ENCODE results near the gene NDUFAF5.
"Not testable (repeated sequence)": the region's sequence is repeated elsewhere in the genome, so short reads cannot be mapped to it uniquely, and the experiment has no call there.

Gene NDUFAF5, protein sequence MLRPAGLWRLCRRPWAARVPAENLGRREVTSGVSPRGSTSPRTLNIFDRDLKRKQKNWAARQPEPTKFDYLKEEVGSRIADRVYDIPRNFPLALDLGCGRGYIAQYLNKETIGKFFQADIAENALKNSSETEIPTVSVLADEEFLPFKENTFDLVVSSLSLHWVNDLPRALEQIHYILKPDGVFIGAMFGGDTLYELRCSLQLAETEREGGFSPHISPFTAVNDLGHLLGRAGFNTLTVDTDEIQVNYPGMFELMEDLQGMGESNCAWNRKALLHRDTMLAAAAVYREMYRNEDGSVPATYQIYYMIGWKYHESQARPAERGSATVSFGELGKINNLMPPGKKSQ

DNA sequence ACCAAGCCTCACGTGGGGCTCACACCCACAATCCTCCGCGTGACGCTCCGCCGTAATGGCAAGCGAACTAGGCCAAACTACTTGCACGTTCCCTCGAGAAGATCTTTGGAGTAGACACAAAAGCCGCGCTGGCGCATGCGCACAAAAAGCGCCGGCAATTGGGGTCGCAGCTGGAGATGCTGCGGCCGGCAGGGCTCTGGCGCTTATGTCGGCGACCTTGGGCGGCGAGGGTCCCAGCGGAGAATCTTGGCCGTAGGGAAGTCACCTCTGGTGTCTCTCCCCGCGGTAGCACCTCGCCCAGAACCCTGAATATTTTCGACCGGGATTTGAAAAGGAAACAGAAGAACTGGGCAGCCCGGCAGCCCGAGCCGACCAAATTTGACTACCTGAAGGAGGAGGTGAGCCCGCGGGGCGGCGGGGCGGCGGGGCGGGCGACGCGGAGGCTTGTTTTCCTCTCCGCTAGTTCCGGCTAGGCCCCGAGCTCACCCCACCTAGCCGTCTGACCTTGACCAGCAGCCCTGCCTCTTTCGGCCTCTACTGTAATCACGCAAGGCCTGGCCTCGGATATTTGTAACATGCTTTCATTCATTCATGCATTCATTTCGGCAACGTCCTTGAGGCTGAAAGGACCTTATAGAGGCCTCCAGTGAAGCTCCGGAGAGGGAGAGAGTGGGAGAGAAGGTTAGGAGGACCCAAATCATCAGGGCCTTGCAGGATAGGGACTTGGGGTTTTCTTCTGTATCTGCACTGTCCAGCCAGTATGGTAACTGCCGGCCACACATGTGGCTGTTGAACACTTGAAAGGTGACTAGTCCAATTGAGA lies at the start of gene NDUFAF5, which contains the start of gene ESF1:
NDUFAF5 (plus strand) TSS at position 136 of the 823 bp plus-strand sequence; CDS start at position 177, 41 bp downstream.
ESF1 (minus strand) TSS at position 27 of the 823 bp plus-strand sequence. CDS start 1,779 bp downstream, outside the sequence.
- in situ Hi-C loops (cut with MboI; ENCODE audit: low sequenced_read_pairs), result no loop called here

DNA sequence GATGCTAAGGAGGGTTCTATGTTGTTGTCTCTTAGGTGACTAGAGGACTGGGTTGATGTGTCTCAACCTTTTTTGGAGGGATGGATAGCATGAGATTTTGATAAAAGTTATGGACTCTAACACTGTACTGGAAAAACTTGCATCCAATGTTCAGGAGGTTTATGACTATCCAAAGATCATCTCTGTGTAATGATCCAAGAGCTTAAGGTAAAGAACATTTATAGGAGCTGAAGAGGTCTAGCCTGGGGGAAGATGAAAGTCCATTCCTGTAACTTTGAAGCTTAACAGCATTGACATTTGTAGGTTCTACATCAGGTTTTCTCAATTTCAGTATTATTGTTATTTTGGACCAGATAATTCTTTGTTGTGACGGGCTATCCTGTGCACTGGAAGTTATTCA lies 49.0 kb upstream of the NDUFAF5 start:
- in situ Hi-C loops (cut with MboI; ENCODE audit: low sequenced_read_pairs), result no loop called here

DNA sequence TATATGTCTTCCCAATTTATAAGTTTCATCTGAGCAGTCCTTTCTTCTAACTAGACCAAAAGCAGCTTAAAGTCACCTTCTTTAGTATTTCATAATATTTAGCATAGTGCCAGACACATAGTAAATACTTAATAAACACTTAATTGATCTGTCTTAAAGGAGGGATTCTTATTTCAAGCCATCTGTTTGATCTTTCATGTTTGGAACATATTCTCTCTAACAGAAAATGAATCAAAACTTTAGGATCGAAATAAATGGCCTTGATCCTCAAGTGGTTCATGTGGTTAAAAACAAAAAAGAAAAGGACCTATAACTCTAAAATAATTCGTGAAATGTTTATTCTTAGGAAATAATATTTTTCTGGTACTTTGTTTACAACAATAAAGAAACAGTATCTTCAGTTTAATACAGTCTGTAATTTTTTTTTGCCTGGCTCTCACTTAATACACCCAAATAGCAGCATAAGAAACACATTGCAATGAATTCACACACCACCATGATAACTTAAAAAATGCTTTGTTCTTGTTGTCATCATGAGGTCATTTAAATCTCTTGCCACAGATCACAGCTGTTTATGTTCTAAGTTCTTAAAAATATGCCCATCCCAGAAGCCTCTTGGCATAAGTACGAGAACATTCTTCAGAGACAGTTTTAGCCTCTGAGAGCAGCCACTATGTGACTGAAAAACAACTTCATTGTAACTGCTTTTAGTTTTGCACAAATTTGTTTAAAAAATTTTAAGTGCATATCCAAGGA lies 48.2 kb upstream of the NDUFAF5 start:
- in situ Hi-C loops (cut with MboI; ENCODE audit: low sequenced_read_pairs), result no loop called here

DNA sequence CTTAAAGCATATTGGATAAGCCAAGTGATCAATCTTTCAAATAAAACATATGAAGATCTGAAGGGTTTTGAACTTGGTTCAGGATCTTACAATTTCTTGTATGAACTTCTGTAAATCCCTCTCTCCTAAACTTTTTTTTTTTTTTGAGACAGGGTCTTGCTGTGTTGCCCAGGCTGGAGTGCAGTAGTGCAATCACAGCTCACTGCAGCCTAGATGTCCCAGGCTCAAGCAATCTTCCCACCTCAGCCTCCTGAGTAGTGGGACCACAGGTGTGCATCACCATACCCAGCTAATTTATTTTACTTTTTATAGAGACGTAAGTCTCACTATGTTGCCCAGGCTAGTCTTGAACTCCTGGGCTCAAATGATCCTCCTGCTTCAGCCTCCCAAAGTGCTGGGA lies 46.6 kb upstream of the NDUFAF5 start:
- in situ Hi-C loops (cut with MboI; ENCODE audit: low sequenced_read_pairs), result not testable (repeated sequence)

DNA sequence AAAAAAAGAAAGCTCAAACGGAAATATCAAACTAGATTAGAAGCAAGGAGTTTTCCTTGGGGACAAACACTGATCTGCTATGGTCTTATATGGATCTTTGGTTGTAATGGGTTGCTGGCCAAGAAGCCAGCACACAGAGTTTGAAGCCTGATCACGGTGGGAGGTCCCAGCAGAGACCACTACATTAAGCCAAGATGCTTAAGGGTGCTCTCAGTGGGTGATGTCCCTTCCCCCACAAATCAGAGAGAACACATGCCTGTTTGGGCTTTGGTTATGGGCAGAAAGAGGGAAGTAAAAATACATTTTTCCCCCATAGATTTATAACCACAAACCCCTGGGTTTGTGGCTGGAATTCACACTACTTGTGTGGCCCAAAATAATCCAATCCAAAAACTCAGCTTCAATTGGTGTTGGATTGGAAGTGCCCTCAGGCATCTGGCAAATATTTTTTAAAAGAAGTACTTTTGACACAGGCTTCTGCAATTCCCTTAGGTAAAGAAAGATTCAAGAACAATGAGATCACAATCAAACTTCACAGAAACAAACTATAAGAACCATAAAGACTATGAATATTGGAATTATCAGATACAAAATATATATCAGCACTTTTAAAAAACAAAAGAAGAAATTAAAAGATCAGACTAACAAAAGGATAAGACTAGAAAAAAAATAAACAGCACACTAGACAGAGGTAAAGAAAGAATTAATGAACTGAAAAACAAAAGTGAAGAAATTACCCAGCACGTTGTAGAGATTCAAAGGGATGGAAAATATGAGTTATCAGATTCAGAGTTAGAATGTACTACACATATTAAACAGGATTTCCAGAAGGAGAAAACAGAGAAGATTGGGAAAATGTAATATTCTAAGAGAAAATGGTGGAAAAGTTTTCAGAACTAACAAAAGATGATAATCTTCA lies 44.8 kb upstream of the NDUFAF5 start:
- in situ Hi-C loops (cut with MboI; ENCODE audit: low sequenced_read_pairs), result no loop called here

DNA sequence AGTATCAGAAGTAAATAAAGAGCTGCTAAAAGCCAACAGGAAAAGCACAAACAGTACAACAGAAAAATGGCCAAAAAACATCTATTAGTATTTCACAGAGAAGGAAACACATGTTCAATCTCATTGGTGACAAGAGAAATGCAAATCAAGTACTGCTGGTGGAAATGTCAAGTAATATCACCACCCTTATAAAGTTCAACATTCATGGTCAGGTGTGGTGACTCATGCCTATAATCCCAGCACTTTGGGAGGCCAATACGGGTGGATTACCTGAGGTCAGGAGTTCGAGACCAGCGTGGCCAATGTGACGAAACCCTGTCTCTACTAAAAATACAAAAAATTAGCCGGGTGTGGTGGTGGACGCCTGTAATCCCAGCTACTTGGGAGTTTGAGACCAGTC lies 42.9 kb upstream of the NDUFAF5 start:
- in situ Hi-C loops (cut with MboI; ENCODE audit: low sequenced_read_pairs), result no loop called here

DNA sequence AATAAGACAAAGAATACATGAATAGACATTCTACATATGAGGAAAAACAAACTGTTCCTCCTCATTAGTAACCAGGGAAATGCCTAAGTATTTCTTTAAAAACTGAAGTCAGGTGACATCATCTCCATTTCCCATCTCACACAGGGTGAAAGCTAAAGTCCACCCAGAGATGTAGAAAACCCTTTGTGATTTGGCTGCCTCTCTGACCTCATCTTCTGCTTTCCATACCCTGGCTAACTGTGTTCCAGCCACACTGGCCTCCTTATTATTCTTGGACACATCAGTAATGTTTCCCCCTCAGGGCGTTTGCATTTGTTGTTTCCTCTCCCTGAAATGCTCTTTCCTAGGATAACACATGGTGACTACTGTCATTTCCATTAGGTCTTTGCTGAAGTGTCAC lies 40.5 kb upstream of the NDUFAF5 start:
- in situ Hi-C loops (cut with MboI; ENCODE audit: low sequenced_read_pairs), result no loop called here

DNA sequence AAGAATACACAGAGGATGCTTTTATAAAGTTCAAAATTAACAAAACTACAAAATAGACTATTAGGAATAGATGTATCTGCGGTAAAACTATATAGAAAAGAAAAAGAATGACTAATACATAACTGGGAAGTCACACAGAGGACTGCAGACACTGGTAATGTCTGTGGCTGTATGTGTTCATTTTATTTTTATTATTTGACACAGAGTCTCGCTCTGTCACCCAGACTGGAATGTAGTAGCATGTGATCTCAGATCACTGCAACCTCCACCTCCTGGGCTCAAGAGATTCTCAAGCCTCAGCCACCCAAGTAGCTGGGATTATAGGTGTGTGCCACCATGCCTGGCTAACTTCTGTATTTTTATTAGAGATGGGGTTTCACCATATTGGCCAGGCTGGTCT lies 39.0 kb upstream of the NDUFAF5 start:
- in situ Hi-C loops (cut with MboI; ENCODE audit: low sequenced_read_pairs), result no loop called here

DNA sequence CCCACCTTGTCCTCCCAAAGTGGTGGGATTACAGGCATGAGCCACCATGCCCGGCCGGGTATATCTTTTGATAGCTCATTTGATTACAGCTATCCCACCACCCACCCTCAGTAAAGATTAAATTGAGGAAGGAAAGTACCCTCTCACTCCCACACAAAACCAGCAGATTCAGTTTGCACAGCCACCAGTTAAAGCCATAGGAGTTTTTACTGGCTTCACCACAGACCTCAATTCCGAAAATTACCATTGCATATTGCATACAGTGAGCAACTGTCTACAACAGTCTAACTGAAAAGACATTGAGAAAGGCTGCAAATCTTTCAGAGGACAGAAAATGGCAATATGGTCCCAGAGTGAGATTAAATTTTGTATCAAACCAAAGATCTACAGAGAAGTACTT lies 35.0 kb upstream of the NDUFAF5 start:
- in situ Hi-C loops (cut with MboI; ENCODE audit: low sequenced_read_pairs), result no loop called here

DNA sequence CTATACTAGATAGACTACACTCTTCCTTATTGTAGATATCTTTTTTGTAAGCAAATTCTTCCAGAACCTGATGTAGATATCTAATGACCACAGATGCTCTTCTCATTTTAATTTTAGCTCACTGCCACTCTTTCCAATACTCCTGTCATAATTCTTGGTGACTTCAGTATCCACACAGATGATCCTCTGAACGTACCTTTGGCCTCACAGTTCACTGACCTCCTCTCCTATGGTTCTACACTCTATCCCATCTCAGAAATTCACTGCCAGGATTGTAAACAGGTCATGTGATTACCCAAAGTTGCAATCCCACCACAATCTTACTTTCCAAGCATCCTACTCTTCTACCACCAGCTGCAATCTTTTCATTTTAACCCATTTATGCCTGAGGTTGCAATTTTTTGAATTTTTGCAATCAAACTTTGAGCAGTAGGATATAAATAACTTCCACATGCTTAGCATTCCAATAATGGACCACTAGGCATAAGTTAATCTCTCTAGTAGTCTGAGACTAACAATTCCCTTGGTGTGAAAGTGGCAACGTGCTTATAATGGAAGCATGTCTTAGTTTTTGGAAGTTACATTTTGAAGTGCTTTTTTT lies 31.3 kb upstream of the NDUFAF5 start:
- in situ Hi-C loops (cut with MboI; ENCODE audit: low sequenced_read_pairs), result no loop called here

DNA sequence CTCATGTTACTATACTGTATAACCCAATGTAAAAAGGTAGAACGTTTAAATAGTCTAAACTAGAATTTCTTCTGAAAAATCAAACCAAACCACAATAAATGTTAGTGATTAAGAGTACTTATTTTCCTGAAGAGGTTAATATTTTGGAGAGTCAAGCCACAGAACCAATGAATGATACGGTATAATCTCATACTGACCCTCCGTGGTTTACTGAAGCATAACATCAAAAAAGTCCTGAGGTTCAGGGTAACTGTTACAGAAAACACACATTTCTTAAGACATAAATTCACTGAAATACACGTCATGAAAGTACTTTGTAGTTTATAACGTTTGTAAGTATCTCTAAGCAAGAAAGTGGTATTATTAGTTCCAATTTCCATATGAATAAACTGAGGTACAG lies 29.0 kb upstream of the NDUFAF5 start:
- in situ Hi-C loops (cut with MboI; ENCODE audit: low sequenced_read_pairs), result no loop called here

DNA sequence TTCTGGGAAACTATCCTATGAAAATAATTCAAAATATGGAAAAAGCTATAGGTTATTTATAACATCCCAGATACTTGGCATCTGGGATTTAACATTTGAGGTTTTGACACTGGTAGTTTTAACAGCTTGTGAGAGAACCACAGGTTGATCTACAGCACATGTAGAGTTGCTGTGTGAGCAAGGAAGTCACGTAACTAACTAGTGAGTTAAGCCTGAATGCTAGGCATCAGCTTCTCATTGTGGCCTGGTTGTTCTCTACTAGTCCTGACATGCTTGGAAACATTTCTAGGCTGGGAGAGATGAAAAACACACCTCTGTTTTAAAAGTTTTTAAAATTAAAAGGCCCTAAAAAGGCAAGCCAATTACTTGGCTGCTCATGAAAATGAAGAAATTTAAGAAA lies 28.3 kb upstream of the NDUFAF5 start:
- in situ Hi-C loops (cut with MboI; ENCODE audit: low sequenced_read_pairs), result no loop called here

DNA sequence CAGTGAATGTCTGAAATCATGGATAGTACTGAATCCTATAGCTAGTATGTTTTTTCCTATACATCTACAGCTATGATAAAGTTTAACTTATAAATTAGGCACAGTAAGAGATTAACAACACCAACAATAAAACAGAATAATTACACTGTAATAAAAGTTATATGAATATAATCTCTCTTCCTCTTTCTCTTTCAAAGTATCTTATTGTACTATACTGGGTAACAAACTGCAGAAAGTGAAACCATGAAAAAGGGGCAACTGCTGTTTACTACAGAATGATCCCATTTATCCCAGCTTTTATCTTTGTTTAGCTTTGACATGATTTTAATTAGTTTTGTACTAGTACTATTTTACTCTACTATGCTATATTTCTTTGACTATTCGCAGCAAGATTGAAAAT lies 25.9 kb upstream of the NDUFAF5 start:
- in situ Hi-C loops (cut with MboI; ENCODE audit: low sequenced_read_pairs), result no loop called here

DNA sequence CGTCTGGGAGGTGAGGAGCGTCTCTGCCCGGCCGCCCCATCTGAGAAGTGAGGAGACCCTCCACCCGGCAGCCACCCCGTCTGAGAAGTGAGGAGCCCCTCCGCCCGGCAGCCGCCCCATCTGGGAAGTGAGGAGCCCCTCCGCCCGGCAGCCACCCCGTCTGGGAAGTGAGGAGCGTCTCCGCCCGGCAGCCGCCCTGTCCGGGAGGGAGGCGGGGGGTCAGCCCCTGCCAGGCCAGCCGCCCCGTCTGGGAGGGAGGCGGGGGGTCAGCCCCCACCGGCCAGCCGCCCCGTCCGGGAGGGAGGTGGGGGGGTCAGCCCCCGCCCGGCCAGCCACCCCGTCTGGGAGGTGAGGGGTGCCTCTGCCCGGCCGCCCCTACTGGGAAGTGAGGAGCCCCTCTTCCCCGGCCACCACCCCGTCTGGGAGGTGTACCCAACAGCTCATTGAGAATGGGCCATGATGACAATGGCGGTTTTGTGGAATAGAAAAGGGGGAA lies 24.3 kb upstream of the NDUFAF5 start:
- in situ Hi-C loops (cut with MboI; ENCODE audit: low sequenced_read_pairs), result not testable (repeated sequence)

DNA sequence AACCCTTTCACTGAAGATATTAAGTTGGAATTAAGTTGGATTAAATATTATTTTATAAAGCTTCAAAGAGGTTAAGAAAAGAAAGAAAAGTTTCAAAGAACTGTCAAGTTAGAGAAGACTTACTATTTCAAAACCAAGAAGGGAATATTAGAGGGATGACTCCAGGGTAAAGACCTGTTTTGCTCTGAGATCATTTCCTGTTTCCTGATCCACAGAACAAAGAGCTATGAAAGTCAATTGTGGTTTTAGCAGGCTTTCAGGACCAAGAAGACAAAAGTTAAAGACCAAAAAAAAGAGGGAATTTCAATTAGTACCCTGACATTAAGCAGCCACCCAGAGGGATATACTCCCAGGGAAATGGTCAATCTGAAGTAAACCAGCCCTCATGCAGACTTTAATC lies 19.5 kb upstream of the NDUFAF5 start:
- in situ Hi-C loops (cut with MboI; ENCODE audit: low sequenced_read_pairs), result no loop called here

DNA sequence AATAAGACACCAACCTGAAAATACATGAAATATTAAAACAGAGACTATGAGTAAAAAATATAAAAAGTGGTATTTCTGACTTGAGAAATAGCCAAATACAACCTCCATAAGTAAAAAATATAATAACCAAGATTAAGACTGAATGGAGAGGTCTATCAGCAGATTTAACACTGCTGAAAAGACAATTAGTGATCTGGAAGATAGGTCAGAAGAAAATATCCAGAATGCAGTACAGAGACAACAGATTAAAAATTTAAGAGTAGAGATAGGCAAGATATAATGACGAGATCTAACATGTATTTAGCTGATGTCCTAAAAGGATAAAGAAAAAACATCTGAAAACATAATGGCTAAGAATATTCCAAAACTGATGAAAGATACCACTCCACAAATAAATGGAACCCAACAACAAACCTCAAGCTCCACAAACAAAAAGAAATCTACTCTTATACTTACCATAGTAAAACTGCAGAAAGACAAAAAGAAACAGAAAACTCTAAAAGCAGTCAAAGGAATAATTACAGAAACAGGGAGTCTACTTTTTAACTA lies 18.9 kb upstream of the NDUFAF5 start:
- in situ Hi-C loops (cut with MboI; ENCODE audit: low sequenced_read_pairs), result no loop called here

DNA sequence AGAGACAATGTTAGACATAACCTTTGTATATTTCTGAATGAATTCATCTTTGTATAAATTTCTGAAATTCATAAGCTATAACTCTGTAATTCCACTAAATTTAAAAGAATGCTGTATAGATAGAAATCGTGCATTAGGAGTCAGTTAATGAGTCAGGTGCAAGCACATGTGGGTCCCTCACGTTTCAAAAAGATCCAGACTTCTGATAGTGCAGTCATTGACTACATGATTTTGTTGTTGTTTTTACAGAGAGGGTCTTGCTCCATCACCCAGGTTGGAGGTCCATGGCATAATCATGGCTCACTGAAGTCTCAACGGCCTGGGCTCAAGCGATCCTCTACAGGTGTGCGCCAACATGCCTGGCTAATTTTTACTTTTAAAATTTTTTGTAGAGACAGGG lies 14.7 kb upstream of the NDUFAF5 start:
- in situ Hi-C loops (cut with MboI; ENCODE audit: low sequenced_read_pairs), result no loop called here

DNA sequence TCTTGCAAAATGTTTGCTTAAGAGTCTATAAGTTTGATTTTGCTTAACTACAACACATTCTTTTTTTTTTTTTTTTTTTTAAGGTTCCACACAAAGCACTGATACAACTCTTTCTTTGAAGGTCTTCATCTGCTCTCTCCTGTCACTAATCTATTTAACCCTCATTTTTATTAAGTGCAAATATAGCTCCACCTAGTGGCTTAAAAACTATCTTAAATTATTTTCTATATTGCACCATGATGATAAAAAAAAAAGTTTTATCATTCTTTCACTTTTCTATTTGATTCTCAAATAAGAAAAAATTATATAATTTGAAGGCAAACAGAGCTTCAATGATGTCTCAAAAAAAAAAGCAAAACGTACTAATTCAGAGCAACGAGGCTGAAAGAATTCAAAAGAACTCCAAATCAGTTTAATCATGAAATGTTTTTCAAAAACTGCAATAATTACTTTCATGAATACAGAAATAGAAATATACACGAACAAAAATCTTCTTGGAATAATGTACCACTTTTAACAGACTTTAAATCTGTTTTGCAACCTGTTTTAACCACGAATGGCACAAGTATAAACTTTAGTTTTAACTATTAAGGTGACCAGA lies 12.9 kb upstream of the NDUFAF5 start:
- in situ Hi-C loops (cut with MboI; ENCODE audit: low sequenced_read_pairs), result no loop called here

DNA sequence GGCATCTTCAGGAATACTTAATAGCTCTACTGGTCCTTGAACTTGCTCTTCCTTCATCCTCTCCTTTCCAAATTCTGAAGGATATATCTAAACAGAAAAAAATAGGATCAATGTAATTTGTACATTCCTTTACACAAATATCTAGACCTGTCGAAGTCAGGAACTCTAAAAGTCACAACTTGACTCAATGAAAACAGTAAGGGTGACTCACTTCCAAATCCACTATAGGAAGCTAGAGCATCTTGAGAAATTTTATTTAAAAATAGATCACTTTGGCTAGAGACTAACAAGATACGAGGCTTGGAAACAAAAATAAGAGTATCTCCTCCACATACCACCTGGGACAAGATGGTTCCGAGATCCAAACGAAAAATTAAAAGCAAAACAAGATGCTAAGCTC lies 12.3 kb upstream of the NDUFAF5 start:
- in situ Hi-C loops (cut with MboI; ENCODE audit: low sequenced_read_pairs), result no loop called here

All from HL-60/S4 treated with phorbol 12-myristate 13-acetate at 8.2 ng/mL for 4 days and 3 days (cell line).